Esophagus (tissue), 2 donors: ENCODE measurements around the gene PDS5B. TPM values are rescaled to one million over a fixed set of nuclear protein-coding genes. Genes with fewer than 3 reads are reported as not detected.

Source experiments
- H3K27ac ChIP-seq, 2 donors: one replicate each; pipeline ENCODE4 v1.5.1; 2013; ENCODE audit warnings: low read depth in 2 of 2, mild to moderate bottlenecking in 2 of 2, inconsistent platforms in 1 of 2, low read length in 1 of 2, moderate library complexity in 1 of 2
- H3K27me3 ChIP-seq, 2 donors: one replicate each; pipeline ENCODE4 v1.6.1; 2013; ENCODE audit warnings: low read length in 2 of 2, control low read depth in 1 of 2, mild to moderate bottlenecking in 1 of 2; ENCODE audit not compliant: insufficient read depth in 2 of 2, control insufficient read depth in 1 of 2
- H3K36me3 ChIP-seq, 2 donors: one replicate each; pipeline ENCODE4 v1.6.1; 2013; ENCODE audit warnings: low read length in 1 of 2; ENCODE audit not compliant: control insufficient read depth in 2 of 2, insufficient read depth in 2 of 2
- H3K4me1 ChIP-seq, 2 donors: one replicate each; pipeline ENCODE4 v1.6.1; 2013; ENCODE audit warnings: low read length in 1 of 2; ENCODE audit not compliant: control insufficient read depth in 2 of 2, insufficient read depth in 2 of 2
- H3K4me3 ChIP-seq, 2 donors: one replicate each; pipeline ENCODE4 v1.5.1; 2013; ENCODE audit warnings: low read length in 2 of 2, mild to moderate bottlenecking in 2 of 2, low read depth in 1 of 2, moderate library complexity in 1 of 2
- H3K9me3 ChIP-seq, 2 donors: one replicate each; pipeline ENCODE4 v1.6.1; 2013; ENCODE audit warnings: mild to moderate bottlenecking in 2 of 2, low read depth in 1 of 2, low read length in 1 of 2, moderate library complexity in 1 of 2; ENCODE audit not compliant: control insufficient read depth in 2 of 2, insufficient read depth in 1 of 2
- WGBS, 2 donors: extraction: QIAGEN DNeasy Blood & Tissue Kit; methylation state at CpG; one replicate each; pipeline ENCODE4 v1.1.7; 2013; 5-methylcytosine and 5-hydroxymethylcytosine counted together
- polyA plus RNA-seq, 2 donors: library from polyadenylated mRNA; stranded (reverse); fragments of 200-250 nt; gene quantifications; one replicate each; pipeline ENCODE4 v1.2.3, GENCODE V29; 2013
- donor health status: healthy with polysubstance abuse.
- donor health status: Bipolar disorder and iron deficiency.

Gene PDS5B
- polyA plus RNA-seq, 2 donors: 2.5 to 3.8 TPM

DNA sequence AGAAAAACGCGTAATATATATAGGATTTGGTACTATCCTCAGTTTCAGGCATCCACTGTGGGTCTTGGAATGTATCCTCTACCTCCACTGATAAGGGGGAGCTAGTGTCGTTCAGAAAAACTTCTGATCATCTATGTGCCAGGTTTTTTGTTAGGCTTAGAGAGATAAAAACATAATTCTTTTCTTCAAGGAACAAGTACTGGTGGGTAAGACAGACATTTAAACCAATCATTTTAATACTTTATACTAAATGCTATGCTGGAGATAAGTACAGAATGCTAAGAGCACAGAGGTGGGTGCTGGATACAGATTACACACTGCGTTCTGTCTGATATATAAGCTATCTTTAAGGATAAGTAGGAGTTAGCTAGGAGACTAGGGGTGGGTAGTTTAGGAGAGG, 166.1 kb downstream of the PDS5B start:
- no peaks in the 10 kb centered on the region for H3K4me1 ChIP-seq
- no peaks in the 10 kb centered on the region for H3K27me3 ChIP-seq
- no peak overlapping the region for H3K4me3 ChIP-seq
- WGBS, 2 donors: 87 to 98% methylated on average over 4 of the region's 4 CpGs
- H3K27ac ChIP-seq: no peak overlapping the region
- H3K36me3 ChIP-seq: peaks cover 0 to 2% of the 10 kb centered on the region in 2 donors
- H3K9me3 ChIP-seq: no peaks in the 10 kb centered on the region

DNA sequence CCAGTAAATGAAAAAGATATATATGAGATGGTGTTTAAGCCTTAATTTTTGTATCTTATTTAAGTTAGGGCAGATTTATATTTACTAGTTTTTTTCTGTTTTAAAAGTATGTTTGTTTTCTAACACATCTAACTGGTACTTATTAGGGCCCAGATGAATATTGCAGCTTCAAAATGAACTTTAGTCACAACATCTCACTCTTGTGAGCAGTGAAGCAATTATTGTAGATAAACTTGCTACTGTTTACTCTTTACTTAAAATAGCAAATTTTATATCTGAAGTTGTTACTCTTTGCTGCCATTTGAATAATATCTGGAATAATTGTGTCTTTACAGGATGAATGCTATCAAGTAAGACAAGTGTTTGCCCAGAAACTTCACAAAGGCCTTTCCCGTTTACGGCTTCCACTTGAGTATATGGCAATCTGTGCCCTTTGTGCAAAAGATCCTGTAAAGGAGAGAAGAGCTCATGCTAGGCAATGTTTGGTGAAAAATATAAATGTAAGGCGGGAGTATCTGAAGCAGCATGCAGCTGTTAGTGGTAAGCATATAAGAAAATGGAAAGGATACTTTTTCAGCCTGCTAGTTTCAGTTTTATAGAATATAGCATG, 166.8 kb downstream of the PDS5B start:
- H3K27me3 ChIP-seq: no peaks in the 10 kb centered on the region
- no peaks in the 10 kb centered on the region for H3K4me1 ChIP-seq
- WGBS, 2 donors: 74 to 92% methylated on average over 3 of the region's 3 CpGs
- H3K36me3 ChIP-seq: peaks cover 0 to 2% of the 10 kb centered on the region in 2 donors
- H3K4me3 ChIP-seq: no peak overlapping the region
- H3K27ac ChIP-seq: no peak overlapping the region
- no peaks in the 10 kb centered on the region for H3K9me3 ChIP-seq

DNA sequence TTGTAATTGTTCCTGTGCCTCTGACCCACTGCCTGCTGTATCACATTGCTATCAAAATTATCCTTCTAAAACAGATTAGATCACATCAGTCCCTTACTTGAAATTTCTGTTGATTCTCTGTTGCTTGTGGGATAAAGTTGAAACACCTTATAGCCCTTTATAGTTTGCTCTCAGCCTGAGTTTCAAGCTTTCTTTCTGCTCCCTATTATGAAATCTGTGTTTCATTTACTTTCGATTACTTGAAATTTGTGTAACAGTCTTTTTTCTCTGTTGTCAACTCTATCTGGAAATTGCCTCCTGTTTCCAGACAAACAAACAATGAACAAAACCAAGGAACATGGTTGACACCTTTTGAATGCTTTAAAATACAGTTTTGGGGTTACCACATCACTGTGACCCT, 167.9 kb downstream of the PDS5B start:
- no peaks in the 10 kb centered on the region for H3K4me1 ChIP-seq
- no peaks in the 10 kb centered on the region for H3K27me3 ChIP-seq
- no peak overlapping the region for H3K4me3 ChIP-seq
- H3K27ac ChIP-seq: no peak overlapping the region
- H3K9me3 ChIP-seq: no peaks in the 10 kb centered on the region
- peaks cover 0 to 9% of the 10 kb centered on the region in 2 donors for H3K36me3 ChIP-seq
- WGBS, 2 donors: 97% methylated on average over 1 of the region's 1 CpG

DNA sequence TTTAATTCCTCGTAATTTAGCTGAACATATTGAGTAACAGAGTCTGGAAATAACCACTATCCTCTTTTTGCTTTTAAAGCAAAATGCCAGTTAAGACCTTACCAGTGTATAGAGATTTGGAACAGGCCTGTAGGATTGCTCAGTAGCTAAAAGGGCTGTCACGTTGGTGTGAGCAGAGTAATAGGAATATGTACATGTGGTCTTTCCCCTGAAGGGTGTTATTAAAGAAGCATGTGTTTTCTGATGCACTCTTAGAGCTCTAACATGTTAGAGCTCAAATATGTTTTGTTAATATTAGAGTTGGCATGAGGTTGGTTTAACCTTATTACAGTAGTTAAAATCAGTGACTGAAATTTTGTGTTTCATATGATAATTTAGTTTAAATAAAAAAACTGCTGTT, 172.9 kb downstream of the PDS5B start:
- WGBS, 2 donors: 92 to 94% methylated on average over 2 of the region's 2 CpGs
- H3K4me3 ChIP-seq: no peak overlapping the region
- H3K36me3 ChIP-seq: peaks cover 0 to 7% of the 10 kb centered on the region in 2 donors
- no peaks in the 10 kb centered on the region for H3K4me1 ChIP-seq
- H3K27me3 ChIP-seq: no peaks in the 10 kb centered on the region
- no peaks in the 10 kb centered on the region for H3K9me3 ChIP-seq
- H3K27ac ChIP-seq: no peak overlapping the region

DNA sequence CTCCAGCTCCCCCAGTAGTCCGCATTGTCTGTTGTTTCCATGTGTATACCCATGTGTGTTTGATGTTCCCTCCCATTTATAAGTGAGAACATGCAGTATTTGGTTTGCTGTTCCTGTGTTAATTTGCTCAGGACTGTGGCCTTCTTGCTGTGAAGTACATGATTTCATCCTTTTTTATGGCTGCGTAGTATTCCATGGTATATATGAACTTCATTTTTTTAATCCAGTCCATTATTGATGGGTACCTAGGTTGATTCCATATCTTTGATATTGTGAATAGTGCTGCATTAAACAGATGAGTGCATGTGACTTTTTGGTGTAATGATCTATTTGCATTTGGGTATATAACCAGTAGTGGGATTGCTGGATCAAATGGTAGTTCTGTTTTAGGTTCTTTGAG, 175.2 kb downstream of the PDS5B start:
- no peaks in the 10 kb centered on the region for H3K4me1 ChIP-seq
- H3K27ac ChIP-seq: no peak overlapping the region
- no peaks in the 10 kb centered on the region for H3K27me3 ChIP-seq
- H3K9me3 ChIP-seq: no peaks in the 10 kb centered on the region
- peaks cover 0 to 7% of the 10 kb centered on the region in 2 donors for H3K36me3 ChIP-seq
- H3K4me3 ChIP-seq: no peak overlapping the region
- 97 to 99% methylated on average over 2 of the region's 2 CpGs for WGBS, 2 donors

DNA sequence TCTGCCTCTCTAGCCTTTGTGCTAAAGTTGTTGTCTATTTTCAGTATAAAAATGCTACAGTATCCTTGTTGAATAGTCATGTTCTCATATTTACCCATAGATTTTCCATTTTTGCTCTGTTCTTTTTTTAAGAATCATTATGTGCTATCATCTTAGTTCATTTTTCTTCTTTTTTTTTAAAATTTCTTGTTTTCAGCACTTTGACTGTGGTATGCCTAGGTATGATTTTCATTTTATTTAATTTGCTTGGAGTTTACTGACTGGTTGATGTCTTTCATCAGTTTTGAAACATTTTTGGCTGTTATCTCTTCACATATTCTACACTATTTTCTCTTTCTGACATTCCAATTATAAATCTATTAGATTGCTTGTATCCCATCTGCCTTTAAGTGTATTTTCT, 192.9 kb downstream of the PDS5B start:
- no peaks in the 10 kb centered on the region for H3K4me1 ChIP-seq
- H3K27me3 ChIP-seq: no peaks in the 10 kb centered on the region
- no peak overlapping the region for H3K4me3 ChIP-seq
- peaks cover 3 to 4% of the 10 kb centered on the region in 2 donors for H3K36me3 ChIP-seq
- no peaks in the 10 kb centered on the region for H3K9me3 ChIP-seq
- H3K27ac ChIP-seq: no peak overlapping the region

DNA sequence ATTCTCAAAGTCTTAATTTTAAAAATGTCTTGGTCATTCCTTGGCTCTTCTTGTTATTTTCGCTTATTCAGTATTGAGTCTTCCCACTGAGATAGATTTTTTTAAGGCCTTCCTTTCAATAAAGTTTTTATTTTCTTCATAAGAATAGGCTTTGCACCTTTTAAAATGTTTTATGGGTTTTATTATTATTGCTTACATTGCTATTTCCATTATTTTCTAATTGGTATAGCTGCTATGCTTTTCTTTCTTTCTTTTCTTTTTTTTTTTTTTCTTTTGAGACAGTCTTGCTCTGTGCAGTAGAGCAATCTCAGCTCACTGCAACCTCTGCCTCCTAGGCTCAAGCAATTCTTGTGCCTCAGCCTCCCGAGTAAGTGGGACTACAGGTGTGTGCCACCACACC, 195.7 kb downstream of the PDS5B start:
- no peaks in the 10 kb centered on the region for H3K9me3 ChIP-seq
- no peak overlapping the region for H3K4me3 ChIP-seq
- H3K27me3 ChIP-seq: no peaks in the 10 kb centered on the region
- no peaks in the 10 kb centered on the region for H3K4me1 ChIP-seq
- peaks cover 3 to 4% of the 10 kb centered on the region in 2 donors for H3K36me3 ChIP-seq
- H3K27ac ChIP-seq: no peak overlapping the region
- 96 to 100% methylated on average over 2 of the region's 2 CpGs for WGBS, 2 donors

DNA sequence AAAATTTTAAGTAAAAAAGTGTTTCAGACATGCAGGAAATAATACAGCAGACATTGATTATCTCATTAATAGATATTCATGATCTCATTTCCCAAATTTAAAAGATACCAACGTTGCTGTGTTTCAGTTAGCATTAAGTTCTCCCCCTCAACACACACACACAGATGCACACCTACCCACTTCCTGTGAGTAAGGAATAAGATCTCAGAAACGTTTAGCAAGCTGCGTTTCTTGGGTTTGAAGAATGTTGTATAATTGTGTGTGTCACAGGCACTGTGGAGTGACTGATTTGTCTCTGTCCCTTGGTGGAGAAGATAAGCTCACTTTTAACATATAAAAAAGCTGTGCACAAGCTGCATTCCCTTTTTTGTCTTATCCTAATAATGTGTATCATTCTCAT, 196.8 kb downstream of the PDS5B start:
- no peak overlapping the region for H3K4me3 ChIP-seq
- H3K27me3 ChIP-seq: no peaks in the 10 kb centered on the region
- WGBS, 2 donors: 47 to 50% methylated on average over 3 of the region's 3 CpGs

DNA sequence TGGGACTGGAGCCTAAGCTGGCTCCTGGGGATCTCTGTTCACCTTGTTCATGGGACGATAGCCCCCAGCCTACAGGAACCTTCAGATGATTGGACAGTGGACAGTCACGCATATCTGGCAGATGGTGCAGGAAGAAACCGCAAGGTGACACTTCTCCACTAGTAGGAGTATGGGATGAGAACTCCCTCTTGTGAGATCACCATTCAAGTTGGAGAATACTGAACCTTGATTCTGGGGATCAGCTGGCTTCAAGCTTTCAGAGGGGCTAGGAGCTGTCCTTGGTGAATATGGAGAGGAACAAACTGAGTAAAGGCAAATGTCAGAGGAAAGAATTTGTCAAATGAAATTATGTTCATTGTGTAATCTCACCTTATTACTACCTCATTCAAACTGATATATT, 204.5 kb downstream of the PDS5B start:
- Histone ChIP-seq H3K36me3 (no peaks in the 10 kb centered on the region), H3K4me3 (no peak overlapping the region), H3K27ac (no peak overlapping the region), H3K4me1 (no peaks in the 10 kb centered on the region), H3K9me3 (no peaks in the 10 kb centered on the region), H3K27me3 (no peaks in the 10 kb centered on the region)
- WGBS, 2 donors: 89 to 95% methylated on average over 3 of the region's 3 CpGs

More for the DNA sequence above, 196.8 kb downstream of the PDS5B start:
- H3K27ac ChIP-seq: no peak overlapping the region
- peaks cover 3 to 4% of the 10 kb centered on the region in 2 donors for H3K36me3 ChIP-seq
- H3K4me1 ChIP-seq: no peaks in the 10 kb centered on the region
- no peaks in the 10 kb centered on the region for H3K9me3 ChIP-seq

DNA sequence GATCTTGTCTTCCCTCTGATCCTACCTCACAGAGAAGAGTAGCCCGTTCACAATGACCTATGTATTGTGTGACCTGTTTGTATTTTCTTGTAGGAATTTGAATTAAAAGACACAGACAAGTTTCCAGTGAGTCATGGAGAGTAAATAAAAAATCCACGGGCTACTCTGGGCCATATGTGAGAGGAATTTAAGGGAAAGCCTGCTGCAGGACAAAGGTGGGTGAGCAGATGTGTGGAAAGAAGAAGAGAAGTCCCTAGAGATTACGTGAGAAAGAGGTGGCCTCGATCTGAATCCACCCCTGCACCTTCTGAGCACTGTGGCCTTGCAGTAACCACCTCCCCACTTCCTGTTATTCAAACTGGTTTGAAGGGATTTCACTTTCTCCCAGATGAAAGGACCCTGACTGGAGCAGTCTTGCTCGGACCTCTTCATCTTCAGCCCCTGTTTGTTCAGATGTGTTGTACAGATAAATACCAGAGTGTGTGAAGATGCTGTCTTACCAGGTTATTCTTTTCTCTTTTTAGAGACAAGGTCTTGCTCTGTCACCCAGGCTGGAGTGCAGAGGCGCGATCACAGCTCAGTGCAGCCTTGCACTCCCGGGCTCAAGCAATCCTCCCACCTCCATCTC, 205.4 kb downstream of the PDS5B start:
- Histone ChIP-seq H3K27ac (no peak overlapping the region), H3K36me3 (no peaks in the 10 kb centered on the region), H3K27me3 (no peaks in the 10 kb centered on the region), H3K4me3 (no peak overlapping the region), H3K9me3 (no peaks in the 10 kb centered on the region), H3K4me1 (no peaks in the 10 kb centered on the region)
- WGBS, 2 donors: 57 to 59% methylated on average over 8 of the region's 8 CpGs
